NK-92 (cell line): ENCODE results near the gene MIA3.
A peak's percentile ranks its signal among the peaks of the same experiment; 100 is the strongest.
"Not testable (repeated sequence)": the region's sequence is repeated elsewhere in the genome, so short reads cannot be mapped to it uniquely, and the experiment has no call there.

Experiments used
- DNase-seq: peaks from one replicate; lab custom pipeline; 2025; ENCODE audit not compliant: unreplicated experiment; lab: John Stamatoyannopoulos, UW

Gene MIA3

DNA sequence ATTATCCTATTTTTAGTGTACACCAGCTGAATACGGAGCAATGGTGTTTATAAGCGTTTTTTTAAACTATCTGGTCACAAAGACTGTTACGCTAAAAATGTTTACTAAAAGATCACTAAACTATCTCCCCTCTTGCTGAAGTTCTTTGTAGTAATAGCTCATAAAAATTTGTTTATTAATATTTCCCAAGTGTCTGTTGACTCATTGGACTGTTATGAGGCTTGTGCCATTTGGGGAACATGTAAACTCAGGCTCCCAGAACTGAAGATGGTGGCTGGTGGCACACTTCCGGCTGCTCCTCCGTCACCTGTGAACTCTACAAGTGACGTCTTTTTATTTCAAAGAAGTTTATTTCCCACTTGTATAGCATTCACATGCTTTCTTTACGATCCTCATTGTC, 48.1 kb downstream of the MIA3 start:
- DNase-seq, result no peak

DNA sequence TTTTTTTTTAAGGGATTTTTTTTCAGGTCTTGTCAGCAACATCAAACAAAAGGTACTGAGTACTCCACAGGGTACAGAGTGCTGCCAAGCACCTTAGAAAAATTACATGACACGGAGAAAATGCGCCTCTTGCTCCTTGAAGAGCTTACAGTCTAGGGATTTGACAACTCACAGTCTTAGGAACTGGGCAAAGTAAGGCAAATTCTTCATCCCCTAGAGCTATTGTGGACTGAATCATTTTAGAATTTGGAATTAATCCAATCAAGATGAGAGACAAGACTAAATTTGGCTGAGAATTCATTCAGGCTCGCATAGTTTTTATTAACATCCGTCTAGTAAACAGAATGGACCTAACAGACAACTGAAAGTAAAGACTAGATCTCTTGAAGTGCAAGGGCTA, 50.3 kb downstream of the MIA3 start:
- DNase-seq, result not testable (repeated sequence)

DNA sequence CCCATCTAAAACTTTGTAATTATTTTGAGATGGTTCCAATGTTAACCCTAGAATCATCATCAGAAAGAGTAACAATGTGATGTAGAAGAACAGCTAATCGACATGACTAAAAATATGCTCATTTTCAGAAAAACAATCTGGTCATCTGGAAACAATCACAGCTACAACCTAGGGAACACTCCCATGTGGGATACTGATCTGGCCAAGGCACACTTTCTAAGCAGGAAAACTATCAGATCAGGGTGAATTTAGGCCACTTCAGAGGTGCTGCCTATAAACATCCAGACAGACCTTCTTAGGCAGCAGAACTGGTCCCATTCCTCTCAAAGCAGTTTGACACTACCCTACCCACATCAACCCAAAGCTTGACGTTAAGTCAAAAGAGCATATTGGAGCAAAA, 51.2 kb downstream of the MIA3 start:
- not testable (repeated sequence) for DNase-seq

DNA sequence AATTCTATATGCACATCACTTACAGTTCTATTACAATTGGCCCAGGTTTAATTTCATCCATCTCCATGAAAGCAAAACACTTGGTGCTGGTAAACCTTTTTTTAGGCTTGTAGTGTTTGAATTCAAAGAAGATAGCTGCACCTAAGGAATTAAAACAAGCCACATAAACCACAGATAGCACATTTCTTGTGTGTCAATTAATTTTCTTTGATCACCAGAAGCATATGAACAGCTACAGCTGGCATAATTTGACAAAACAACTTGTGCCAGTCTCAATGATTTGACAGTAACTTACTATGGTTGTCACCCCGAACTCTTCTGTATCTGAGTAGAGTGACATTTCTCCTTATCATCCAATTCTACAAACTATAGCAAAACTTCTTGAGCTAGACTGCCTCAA, 52.2 kb downstream of the MIA3 start:
- DNase-seq, result no peak

DNA sequence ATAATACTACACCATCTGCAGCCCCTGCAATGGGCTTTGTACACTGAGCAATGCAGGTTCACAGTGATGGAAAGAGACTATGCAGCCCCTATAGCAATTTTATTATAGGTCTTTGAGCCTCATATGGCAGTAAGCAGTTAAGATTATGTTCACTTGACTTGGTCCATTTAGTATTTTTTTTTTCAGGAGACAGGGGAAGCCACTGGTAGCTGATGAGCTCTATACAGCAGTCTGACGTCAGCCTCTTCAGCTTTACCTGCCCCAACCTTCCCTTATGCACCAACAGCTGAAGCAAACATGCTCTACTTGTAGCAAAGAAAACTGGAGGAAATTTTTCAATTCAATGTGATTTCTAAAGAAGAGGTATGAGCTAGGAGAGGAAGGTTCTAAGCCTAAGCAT, 62.2 kb downstream of the MIA3 start:
- DNase-seq, result no peak

DNA sequence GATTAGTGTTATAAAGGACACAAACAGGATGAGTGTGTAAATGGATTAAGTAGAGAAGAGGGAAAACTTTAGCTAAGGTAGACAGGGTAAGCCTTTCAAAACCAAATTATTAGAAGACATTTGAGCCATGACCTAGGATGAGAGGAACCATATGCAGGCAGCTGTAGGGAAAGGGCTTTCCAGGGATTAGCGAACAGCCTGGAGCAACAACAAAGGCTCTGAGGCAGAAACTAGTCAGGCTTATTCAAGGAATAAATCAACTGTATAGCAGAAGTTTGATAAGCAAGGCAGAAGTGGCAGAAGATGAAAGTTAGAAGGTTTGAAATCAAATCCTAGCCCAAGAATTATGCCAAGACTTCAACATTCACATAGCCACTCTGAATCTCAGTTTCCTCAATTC, 73.1 kb downstream of the MIA3 start:
- DNase-seq, result no peak

DNA sequence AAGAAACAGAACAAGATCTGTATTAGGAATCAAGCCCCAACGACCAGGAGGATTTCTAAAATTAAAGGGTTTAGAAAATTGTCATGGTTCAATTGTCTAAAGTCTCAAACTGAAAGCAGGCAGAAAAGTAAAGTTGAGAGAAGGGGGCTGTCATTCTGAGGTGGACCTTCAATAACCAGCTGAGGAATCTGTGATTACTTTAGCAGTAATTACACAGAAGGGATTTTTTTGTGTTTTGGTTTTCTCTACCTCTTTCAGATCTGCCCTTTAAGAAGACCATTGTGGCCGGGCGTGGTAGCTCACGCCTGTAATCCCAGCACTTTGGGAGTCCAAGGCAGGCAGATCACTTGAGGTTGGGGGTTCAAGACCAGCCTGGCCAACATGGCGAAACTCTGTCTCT, 77.0 kb downstream of the MIA3 start:
- DNase-seq, result no peak

DNA sequence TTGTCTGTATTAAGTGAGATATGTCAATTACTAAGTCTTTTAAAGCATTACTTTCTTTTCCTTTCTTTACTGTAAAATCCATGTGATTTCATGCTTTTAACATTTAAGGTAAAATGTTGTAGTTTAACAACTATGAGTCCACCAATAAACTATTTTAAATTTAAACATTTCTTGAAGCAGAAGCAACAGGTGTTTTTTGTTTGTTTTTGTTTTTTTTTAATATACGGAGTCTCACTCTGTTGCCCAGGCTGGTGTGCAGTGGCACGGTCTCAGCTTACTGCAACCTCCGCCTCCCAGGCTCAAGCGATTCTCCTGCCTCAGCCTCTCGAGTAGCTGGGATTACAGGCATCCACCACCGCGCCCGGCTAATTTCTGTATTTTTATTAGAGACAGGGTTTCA, 78.8 kb downstream of the MIA3 start:
- DNase-seq, result no peak

DNA sequence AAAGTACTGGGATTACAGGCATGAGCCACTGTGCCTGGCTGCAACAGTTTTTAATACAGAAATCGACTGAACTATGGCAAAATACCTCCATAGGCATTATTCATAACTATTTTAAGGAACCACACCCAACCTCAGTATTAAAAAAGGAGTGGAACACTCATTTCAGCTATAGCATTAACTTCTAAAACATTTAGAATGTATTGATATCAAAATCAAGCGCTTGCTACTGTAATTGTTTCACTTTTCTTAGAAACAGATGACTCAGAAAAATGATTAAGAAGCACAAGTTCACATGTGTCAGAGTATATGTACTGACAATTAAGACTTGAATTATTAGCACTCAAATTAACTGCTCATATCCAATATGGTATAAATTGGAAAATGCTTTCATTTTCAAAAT, 79.3 kb downstream of the MIA3 start:
- no peak for DNase-seq

DNA sequence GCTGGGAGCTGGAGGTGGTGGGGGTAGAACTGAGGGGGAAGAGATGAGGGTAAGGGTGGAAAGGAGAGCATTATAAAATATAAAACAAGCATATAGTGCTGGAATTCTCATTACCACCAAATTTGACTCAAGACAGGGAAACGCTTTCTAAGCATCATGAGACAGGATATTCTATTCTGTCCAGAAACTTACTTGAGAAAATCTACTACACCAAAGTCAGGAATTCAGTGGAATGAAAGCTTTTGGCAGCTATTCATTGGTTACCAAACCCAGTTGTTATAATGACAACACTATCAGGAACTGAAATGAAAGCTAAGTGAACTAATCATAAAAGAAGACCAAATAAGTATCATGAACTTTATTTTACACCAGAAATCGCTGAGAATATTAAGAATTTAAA, 79.9 kb downstream of the MIA3 start:
- no peak for DNase-seq

DNA sequence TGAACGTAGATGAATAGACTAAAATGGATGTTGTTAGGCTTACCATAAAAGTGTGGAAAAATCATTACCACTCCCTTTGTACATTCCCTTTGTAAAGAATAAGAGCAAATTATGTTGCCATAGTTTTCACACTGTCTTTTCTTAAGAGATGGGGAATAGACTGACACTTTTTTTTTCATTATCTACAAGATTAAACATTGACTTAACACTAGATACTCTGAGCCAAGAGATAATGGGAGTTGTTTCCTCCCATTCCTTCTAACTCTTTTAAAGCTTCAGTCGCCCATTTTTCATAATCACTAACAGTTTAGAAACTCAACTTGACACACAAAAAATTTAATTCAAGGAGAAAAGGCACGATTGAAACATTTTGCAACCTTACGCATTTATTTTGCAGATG, 84.3 kb downstream of the MIA3 start:
- no peak for DNase-seq

DNA sequence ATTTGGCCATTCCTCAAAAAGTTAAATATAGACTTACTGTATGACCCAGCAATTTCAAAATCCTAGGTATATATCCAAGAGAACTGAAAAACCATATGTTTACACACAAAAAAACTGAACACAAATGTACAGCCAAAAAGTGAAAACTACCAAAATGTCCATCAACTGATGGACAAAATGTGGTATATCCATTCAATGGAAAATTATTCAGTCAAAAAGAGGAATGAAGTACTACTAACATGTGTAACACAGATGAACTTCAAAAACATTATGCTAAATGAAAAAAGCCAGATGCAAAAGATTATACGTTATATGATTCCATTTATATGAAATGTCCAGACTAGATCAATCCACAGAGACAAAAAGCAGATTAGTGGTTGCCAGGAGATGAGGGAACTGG, 86.4 kb downstream of the MIA3 start:
- DNase-seq, result no peak

DNA sequence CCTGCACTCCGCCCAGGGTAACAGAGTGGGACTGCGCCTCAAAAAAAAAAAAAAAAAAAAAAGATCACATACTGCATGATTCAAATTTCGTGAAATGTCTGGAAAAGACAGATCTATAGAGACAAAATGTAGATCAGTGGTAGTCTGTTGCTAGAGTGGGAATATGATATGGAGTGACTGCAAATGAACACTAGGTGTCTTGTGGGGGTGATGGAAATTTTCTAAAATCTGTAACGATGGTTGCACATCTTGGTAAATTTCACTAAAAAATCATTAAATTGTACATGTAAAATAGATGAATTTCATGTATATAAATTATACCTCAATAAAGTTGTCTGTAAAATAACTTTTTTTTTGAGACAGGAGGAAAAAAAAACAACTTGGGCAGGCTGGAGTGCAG, 88.9 kb downstream of the MIA3 start:
- no peak for DNase-seq

DNA sequence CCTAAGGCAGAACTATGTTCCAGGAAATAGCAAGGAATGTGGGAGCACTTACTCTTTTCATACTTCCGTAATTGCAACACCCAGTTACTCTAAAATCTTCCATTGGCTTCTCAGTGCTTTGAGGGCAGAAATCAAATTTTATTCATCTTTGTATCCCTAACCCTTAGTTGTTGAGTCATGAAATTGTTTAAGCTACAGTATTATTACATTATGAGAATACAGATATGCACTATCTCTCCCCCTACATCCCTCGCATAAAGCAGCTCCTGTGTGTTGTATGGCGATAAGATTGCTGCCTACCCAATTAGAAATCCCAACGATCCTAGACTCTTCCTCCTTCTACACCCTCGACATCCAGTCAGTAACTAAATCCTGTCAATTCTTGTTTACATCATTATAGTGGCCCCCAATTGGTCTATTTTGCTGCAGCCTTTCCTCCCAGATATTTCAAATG, 91.8 kb downstream of the MIA3 start:
- DNase-seq, result no peak

DNA sequence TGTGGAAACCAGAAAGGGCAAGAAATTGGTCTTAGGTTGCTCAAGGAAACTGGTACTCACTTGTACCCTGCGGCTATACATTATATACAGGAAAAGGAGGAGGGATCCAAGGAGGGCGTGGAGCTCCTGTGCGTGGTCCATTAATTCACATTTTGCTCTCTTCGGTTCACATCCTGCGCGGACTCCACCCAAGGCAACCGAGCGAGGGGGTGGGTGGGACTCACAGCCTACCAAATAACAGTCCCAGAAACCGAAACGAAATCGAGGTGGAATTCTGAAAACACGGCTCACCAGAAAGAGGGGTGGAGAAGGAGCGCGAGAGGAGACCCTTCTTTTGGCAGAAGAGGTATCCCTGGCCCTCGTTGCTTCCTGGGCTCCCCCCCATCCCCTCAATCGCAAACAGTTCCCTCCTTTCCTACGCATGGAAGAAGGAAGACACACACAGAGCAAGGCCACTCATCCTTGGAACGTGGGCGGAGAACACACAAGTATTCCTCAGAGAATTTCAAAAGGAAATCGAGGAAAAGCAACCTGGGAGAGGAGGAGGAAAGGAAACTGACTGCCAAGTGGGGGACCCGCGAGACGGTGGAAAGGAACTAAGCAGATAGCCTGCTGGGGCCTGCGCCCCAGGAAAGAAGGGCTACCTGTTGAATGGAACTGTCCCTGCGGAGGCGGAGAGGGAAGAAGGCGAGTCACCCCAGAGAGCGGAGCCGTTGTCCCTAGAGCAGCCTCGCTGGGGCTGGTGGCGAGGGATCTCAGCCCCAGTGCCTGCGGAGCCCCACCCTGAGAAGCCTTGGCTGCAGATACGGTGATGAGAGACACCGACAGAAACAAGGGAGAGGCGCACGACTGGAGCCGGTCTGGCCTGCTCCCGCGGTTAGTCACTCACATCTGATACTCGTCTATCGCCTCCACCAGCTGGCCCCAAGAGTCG, 93.7 kb downstream of the MIA3 start:
- DNase-seq, result no peak

DNA sequence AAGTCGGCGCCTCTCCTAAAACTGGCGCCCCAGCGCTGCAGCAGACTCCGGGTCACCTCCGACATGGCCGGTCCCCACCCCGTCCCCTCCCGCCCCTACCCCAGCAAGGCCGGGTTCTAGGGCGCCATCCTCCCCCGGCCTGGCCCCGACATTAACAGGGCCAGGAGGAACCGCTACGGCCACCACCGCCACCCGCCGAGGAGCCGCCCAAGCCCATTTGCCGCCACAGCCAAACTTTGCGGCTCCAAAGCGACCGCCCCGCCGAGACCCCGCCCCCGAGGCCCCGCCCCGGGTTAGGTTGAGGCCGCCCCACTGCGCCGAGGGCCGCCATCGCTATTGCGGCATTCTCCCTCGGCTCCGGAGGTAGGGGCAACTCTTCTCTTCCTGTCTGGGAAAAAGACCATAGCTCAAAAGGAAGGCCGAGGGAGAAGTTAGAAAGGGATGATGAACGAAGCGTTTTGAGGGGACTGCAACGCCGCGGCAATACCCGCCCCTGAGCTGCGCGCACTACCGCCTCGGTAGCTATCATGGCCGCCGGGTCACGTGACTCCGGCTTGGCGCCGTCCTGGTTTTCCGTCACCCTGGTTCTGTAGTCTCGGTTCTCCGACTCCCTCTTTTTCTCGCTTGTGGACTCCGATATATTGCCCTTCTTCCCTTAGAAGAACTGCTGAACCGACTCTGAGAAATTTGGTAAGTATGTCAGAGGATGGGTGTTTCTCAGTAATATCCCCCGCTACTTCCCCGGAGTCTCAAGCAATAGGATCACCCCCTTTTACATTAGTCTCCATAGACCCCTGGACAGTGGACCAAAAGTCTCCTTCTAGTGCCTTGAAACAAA, 94.6 kb downstream of the MIA3 start, which contains the start of the genes AIDA and BROX:
Gene AIDA, minus strand, starts transcription at position 239 of the 838 bp plus-strand sequence. Its CDS starts 174 bp downstream, at position 65.
Gene BROX, plus strand, starts transcription at position 312 of the 838 bp plus-strand sequence. CDS start 3,136 bp downstream, outside the sequence.
- DNase-seq, result peak; percentile 57

DNA sequence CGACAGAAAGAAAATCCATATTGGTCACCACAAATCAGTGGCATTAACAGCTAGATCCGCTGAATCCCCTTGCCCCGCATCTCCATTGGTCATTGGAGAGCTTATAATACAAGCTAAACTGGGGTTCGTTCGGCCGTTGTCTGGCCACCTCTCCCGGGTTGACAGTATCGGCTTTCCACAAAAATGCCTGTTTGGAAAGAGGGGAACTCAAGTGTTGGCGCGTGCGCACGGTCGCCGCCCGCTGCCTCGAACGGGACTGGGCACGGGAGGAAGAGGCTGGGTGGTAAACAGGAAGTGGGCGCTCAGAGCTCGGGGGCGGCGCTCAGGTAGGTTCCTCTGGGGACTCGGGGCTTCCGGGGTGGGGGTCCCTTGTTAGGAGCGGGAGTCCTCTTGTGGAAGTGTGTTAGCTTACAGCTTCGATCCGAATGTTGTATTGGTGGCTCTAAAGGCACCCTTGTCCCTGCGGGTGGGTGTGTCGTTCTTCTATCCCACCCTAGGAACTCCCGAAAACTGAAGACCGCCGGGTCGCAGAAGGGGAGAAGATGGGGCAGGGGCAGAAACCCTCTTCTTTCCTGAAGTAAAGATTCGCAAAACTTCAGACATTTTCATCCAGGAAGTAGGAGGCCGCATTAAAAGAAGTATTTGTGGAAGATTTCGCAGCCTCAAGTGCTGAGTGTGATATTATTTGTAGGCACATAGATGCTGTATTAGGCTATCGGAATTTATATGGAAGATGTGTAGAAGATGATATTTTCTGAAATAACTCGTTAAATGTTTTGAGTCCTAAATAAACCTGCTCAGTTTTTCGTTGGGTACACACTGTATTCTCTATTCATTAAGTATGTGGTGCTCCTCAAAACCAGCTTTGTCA, 95.4 kb downstream of the MIA3 start:
- peak; percentile 74 for DNase-seq

DNA sequence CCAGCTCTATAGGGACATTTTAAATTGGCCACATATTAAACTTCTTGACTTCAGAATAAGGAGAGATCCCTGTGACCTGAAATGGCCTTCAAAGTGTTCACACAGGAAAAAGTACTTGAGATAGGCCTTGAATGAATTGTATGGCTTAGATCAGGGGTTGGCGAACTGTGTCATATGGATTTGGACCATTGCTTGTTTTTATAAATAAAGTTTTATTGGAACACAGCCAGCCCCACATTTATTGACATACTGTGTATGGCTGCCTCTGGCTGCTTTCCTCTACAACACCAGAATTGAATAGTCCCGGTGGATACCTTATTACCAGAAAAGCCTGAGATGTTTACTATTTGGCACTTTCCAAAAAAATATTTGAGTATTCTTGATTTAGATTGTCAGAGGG, 98.5 kb downstream of the MIA3 start:
- no peak for DNase-seq
